HEK293 (cell line): ENCODE measurements around the gene NSMCE3.
A peak's percentile ranks its signal among the peaks of the same experiment; 100 is the strongest.

ENCODE experiments used
- CTCF ChIA-PET: fragments of 350-600 bp; formaldehyde crosslinking; extraction: SDS; loops from one replicate; lab custom pipeline; 2021; ENCODE audit warnings: antibody characterized with exemption; lab: Yijun Ruan, JAX
- POLR2A ChIA-PET: fragments of 300-600 bp; formaldehyde crosslinking; extraction: SDS; loops from one replicate; lab custom pipeline; 2020; ENCODE audit warnings: antibody characterized with exemption, inconsistent platforms; lab: Yijun Ruan, JAX
- H3K27ac ChIP-seq: fragments of 200-500 bp; sonication (Bioruptor generic); 2 replicates; pipeline ENCODE4 v1.5.1; 2014; ENCODE audit warnings: low read depth, low read length, control low read depth, inconsistent platforms; ENCODE audit errors: extremely low read depth
- H3K36me3 ChIP-seq, 2 experiments: fragments of 200-500 bp in 1 of 2; sonication (Bioruptor generic) in 1 of 2; 1 replicate in 1 of 2; 2 replicates in 1 of 2; pipeline ENCODE4 v1.5.1; 2014 to 2017; ENCODE audit warnings: inconsistent platforms in 2 of 2, low read length in 2 of 2; ENCODE audit not compliant: control insufficient read depth in 2 of 2, insufficient read depth in 1 of 2
- H3K4me1 ChIP-seq: fragments of 200-500 bp; sonication (Bioruptor generic); 2 replicates; pipeline ENCODE4 v1.5.1; 2014; ENCODE audit warnings: mild to moderate bottlenecking, low read length, inconsistent platforms; ENCODE audit not compliant: control insufficient read depth, insufficient read depth
- H3K4me3 ChIP-seq: 2 replicates; pipeline ENCODE4 v1.5.1; 2011; ENCODE audit warnings: low read depth, mild to moderate bottlenecking, control low read depth, low read length, moderate library complexity
- H3K9me3 ChIP-seq: fragments of 200-500 bp; sonication (Bioruptor generic); 2 replicates; pipeline ENCODE4 v1.5.1; 2014; ENCODE audit warnings: low read depth, low read length, inconsistent platforms; ENCODE audit not compliant: control insufficient read depth, insufficient read depth
- GLI4 ChIP-seq: fragments of 450-650 bp; formaldehyde crosslinking; IDR thresholded peaks from 2 replicates; pipeline ENCODE4 v1.5.1; 2016; ENCODE audit warnings: missing biosample characterization, missing genetic modification characterization
- HOXC10 ChIP-seq: sonication (generic); formaldehyde crosslinking; IDR thresholded peaks from 2 replicates; pipeline ENCODE4 v1.8.1; 2023; ENCODE audit warnings: mild to moderate bottlenecking, missing genetic modification reagents
- KLF8 ChIP-seq: fragments of 450-650 bp; formaldehyde crosslinking; IDR thresholded peaks from 2 replicates; pipeline ENCODE4 v1.5.1; 2016; ENCODE audit warnings: missing biosample characterization, missing genetic modification characterization
- SETDB1 ChIP-seq: IDR thresholded peaks from one replicate; pipeline ENCODE4 v1.6.1; 2017; ENCODE audit warnings: mild to moderate bottlenecking, low read length, moderate library complexity, mixed read lengths; ENCODE audit not compliant: insufficient read length
- TCF7L2 ChIP-seq: IDR thresholded peaks from 2 replicates; pipeline ENCODE4 v1.6.1; 2011; ENCODE audit warnings: low read depth, mild to moderate bottlenecking, inconsistent platforms, low read length, moderate library complexity, borderline replicate concordance
- ZNF114 ChIP-seq: fragments of 450-650 bp; formaldehyde crosslinking; IDR thresholded peaks from 2 replicates; pipeline ENCODE4 v1.5.0; 2017; ENCODE audit warnings: missing biosample characterization, missing genetic modification characterization
- ZNF221 ChIP-seq: fragments of 450-650 bp; formaldehyde crosslinking; IDR thresholded peaks from 2 replicates; pipeline ENCODE4 v1.5.1; 2017; ENCODE audit warnings: missing biosample characterization, missing genetic modification characterization, borderline replicate concordance
- ZNF266 ChIP-seq: fragments of 450-650 bp; formaldehyde crosslinking; IDR thresholded peaks from 2 replicates; pipeline ENCODE4 v1.5.1; 2016; ENCODE audit warnings: missing biosample characterization, missing genetic modification characterization, low read depth
- ZNF274 ChIP-seq, 2 experiments: fragments of 200-500 bp in 1 of 2; fragments of 450-650 bp in 1 of 2; sonication (Bioruptor generic) in 1 of 2; formaldehyde crosslinking in 1 of 2; IDR thresholded peaks; 2 replicates each; pipeline versions ENCODE4 v1.5.1 to v1.6.1; 2014 to 2016; ENCODE audit warnings: borderline replicate concordance in 1 of 2, inconsistent platforms in 1 of 2, low read length in 1 of 2, missing biosample characterization in 1 of 2, missing genetic modification characterization in 1 of 2
- ZNF394 ChIP-seq: fragments of 450-650 bp; formaldehyde crosslinking; IDR thresholded peaks from 2 replicates; pipeline ENCODE4 v1.5.1; 2016; ENCODE audit warnings: missing biosample characterization, missing genetic modification characterization, mild to moderate bottlenecking, moderate library complexity, borderline replicate concordance
- ZNF629 ChIP-seq: fragments of 450-650 bp; formaldehyde crosslinking; IDR thresholded peaks from 2 replicates; pipeline ENCODE4 v1.5.1; 2017; ENCODE audit warnings: missing biosample characterization, missing genetic modification characterization
- ZNF677 ChIP-seq: fragments of 450-650 bp; IDR thresholded peaks from 2 replicates; pipeline ENCODE4 v1.5.0; 2018; ENCODE audit warnings: missing biosample characterization, mild to moderate bottlenecking, missing genetic modification characterization, moderate library complexity
- ZNF776 ChIP-seq: fragments of 450-650 bp; formaldehyde crosslinking; IDR thresholded peaks from 2 replicates; pipeline ENCODE4 v1.5.0; 2017; ENCODE audit warnings: missing biosample characterization, missing genetic modification characterization, borderline replicate concordance
- ZNF837 ChIP-seq: fragments of 450-650 bp; formaldehyde crosslinking; IDR thresholded peaks from 2 replicates; pipeline ENCODE4 v1.5.1; 2016; ENCODE audit warnings: missing biosample characterization, missing genetic modification characterization
- ZSCAN30 ChIP-seq: fragments of 450-650 bp; IDR thresholded peaks from 2 replicates; pipeline ENCODE4 v1.5.1; 2018; ENCODE audit warnings: missing biosample characterization, mild to moderate bottlenecking, missing genetic modification characterization, moderate library complexity
- TF ChIP-seq, protein P1 (sequence below): fragments of 450-650 bp; formaldehyde crosslinking; optimal IDR thresholded peaks from 2 replicates; pipeline ENCODE3; 2016; ENCODE audit warnings: missing biosample characterization, mild to moderate bottlenecking, missing genetic modification characterization
- TF ChIP-seq, protein P2 (sequence below): fragments of 450-650 bp; formaldehyde crosslinking; IDR thresholded peaks from 2 replicates; pipeline ENCODE4 v1.5.1; 2016; ENCODE audit warnings: missing biosample characterization, missing genetic modification characterization, low read depth
- TF ChIP-seq, protein P3 (sequence below): fragments of 450-650 bp; formaldehyde crosslinking; IDR thresholded peaks from 2 replicates; pipeline ENCODE4 v1.5.1; 2017; ENCODE audit warnings: missing biosample characterization, missing genetic modification characterization

NSMCE3 gene

DNA sequence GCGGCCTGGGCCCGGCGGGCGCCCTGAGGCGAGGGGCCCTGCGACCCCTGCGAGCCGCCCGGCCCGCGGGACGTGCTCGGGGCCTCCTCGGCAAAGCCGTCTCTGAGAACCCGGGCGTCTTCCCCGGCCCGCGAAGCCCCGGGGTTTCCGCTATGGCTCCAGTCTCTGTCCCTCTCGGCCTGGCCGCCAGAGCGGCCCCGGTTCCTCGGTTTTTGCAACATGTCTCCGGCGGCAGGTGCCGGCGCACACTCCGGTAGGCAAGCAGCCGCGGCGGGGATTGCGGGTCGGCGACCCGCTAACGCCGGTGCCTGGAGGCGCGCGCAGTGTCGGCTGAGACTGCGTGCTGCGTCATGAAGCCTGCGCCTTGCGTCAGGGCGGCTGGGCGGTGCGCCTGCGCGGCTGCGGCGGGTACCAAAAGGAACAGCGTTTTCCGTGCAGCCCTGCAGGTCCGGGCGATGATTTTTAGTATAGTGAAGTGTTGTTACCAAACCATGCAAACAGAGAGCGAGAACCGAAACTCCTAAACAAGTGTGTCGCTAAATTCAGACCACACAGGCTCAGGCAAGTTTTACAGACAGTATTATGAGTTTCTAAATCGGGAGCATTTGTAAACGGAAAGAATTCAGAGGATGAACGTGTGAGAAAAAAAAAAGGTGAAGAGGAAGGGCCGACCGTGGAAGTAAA, at the start of gene NSMCE3 (continued):
- TF ChIP-seq, protein P1, sequence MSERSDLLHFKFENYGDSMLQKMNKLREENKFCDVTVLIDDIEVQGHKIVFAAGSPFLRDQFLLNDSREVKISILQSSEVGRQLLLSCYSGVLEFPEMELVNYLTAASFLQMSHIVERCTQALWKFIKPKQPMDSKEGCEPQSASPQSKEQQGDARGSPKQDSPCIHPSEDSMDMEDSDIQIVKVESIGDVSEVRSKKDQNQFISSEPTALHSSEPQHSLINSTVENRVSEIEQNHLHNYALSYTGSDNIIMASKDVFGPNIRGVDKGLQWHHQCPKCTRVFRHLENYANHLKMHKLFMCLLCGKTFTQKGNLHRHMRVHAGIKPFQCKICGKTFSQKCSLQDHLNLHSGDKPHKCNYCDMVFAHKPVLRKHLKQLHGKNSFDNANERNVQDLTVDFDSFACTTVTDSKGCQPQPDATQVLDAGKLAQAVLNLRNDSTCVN (tag by site-specific recombination), result peak; percentile 79
- TF ChIP-seq TCF7L2, result no peak
- TF ChIP-seq, protein P2, sequence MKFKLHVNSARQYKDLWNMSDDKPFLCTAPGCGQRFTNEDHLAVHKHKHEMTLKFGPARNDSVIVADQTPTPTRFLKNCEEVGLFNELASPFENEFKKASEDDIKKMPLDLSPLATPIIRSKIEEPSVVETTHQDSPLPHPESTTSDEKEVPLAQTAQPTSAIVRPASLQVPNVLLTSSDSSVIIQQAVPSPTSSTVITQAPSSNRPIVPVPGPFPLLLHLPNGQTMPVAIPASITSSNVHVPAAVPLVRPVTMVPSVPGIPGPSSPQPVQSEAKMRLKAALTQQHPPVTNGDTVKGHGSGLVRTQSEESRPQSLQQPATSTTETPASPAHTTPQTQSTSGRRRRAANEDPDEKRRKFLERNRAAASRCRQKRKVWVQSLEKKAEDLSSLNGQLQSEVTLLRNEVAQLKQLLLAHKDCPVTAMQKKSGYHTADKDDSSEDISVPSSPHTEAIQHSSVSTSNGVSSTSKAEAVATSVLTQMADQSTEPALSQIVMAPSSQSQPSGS (tag by site-specific recombination), result no peak
- peak; percentile 95 for TF ChIP-seq ZNF629 (tag by site-specific recombination)
- no peak for TF ChIP-seq ZNF266 (tag by site-specific recombination)
- no peak for TF ChIP-seq KLF8 (tag by site-specific recombination)
- TF ChIP-seq, protein P3, sequence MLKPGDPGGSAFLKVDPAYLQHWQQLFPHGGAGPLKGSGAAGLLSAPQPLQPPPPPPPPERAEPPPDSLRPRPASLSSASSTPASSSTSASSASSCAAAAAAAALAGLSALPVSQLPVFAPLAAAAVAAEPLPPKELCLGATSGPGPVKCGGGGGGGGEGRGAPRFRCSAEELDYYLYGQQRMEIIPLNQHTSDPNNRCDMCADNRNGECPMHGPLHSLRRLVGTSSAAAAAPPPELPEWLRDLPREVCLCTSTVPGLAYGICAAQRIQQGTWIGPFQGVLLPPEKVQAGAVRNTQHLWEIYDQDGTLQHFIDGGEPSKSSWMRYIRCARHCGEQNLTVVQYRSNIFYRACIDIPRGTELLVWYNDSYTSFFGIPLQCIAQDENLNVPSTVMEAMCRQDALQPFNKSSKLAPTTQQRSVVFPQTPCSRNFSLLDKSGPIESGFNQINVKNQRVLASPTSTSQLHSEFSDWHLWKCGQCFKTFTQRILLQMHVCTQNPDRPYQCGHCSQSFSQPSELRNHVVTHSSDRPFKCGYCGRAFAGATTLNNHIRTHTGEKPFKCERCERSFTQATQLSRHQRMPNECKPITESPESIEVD (tag by site-specific recombination), result no peak
- TF ChIP-seq SETDB1, result no peak
- no peak for TF ChIP-seq ZNF394 (tag by site-specific recombination)
- TF ChIP-seq ZNF776 (tag by site-specific recombination), result no peak
- TF ChIP-seq ZSCAN30 (tag by site-specific recombination), result no peak
- TF ChIP-seq ZNF221, result no peak
- TF ChIP-seq ZNF677, result peak; percentile 76; the same call in 1 of the 2 replicates

DNA sequence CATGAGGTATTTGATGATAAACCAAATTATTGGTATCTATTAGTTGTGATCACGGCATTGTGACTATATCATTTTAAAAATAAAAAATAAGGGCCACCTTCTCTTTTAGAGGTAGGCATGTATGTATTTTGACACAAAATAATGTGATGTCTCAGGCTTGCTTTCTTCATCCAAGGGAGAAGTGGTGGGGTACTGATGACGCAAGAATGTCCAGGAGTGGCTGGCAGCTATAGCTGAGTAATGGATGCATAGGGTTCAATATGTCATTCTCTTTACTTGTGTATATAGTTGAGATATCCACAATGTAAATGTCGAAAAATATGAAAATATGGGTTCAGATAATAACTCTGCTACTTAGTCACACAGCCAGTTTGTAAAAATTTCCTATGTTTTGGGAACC, 46.8 kb upstream of the NSMCE3 start:
- Histone ChIP-seq H3K4me3 (no peak overlapping the region), H3K9me3 (no peaks in the 10 kb centered on the region), H3K27ac (no peak overlapping the region), H3K4me1 (no peaks in the 10 kb centered on the region), H3K36me3 (no peaks in the 10 kb centered on the region)
- POLR2A ChIA-PET, result no interaction called here
- TF ChIP-seq ZNF274 (IDR thresholded peaks at IDR 0.05; ENCODE audit: low read length) (no peak), ZNF274 (tag by site-specific recombination; IDR thresholded peaks at IDR 0.05; ENCODE audit: borderline replicate concordance) (no peak), GLI4 (tag by site-specific recombination) (no peak), ZNF114 (tag by site-specific recombination) (no peak)
- CTCF ChIA-PET, result no interaction called here

DNA sequence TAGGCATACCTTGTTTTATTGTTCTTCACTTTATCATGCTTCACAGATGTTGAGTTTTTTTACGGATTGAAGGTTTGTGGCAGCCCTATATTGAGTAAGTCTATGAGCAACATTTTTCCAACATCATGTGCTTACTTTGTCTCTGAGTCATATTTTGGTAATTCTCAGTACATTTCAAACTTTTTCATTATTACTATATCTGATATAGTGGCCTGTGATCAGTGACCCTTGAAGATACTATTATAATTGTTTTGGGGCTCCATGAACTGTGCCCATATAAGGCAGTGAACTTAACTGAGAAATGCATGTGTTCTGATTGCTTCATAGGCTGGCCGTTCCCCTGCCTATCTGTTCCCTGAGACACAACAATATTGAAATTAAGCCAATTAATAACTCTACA, 42.8 kb upstream of the NSMCE3 start:
- TF ChIP-seq HOXC10 (CRISPR knock-in tag) (no peak), ZNF837 (tag by site-specific recombination) (no peak)
- Histone ChIP-seq H3K4me3 (no peak overlapping the region), H3K9me3 (no peaks in the 10 kb centered on the region), H3K27ac (no peak overlapping the region), H3K4me1 (no peaks in the 10 kb centered on the region), H3K36me3 (no peaks in the 10 kb centered on the region)
- ChIA-PET POLR2A (no interaction called here), CTCF (no interaction called here)
